Thyroid gland (tissue), 4 donors: ENCODE measurements around the gene ADAMTS9. TPM values are rescaled to one million over a fixed set of nuclear protein-coding genes. Genes with fewer than 3 reads are reported as not detected.

Source experiments
- DNase-seq, 2 donors: peaks; one replicate each; pipeline ENCODE4 v3.0.0-alpha.2; 2019
- H3K27ac ChIP-seq, 3 donors: fragments of 200-600 bp; sonication (generic); 1 replicate in 2 of 3; 2 replicates in 1 of 3; pipeline ENCODE4 v1.5.1; 2016 to 2019; ENCODE audit warnings: mild to moderate bottlenecking in 1 of 3, moderate library complexity in 1 of 3
- H3K27me3 ChIP-seq: fragments of 200-600 bp; sonication (generic); one replicate; pipeline ENCODE4 v1.5.1; 2019
- H3K36me3 ChIP-seq, 2 donors: fragments of 200-600 bp; sonication (generic); one replicate each; pipeline ENCODE4 v1.5.1; 2016 to 2019
- H3K4me1 ChIP-seq, 2 donors: fragments of 200-600 bp; sonication (generic); one replicate each; pipeline ENCODE4 v1.5.1; 2017 to 2019
- H3K4me3 ChIP-seq, 3 donors: fragments of 200-600 bp; sonication (generic); replicated peaks in 1 of 3; 1 replicate in 2 of 3; 2 replicates in 1 of 3; pipeline ENCODE4 v1.5.1; 2016; ENCODE audit warnings: mild to moderate bottlenecking in 1 of 3
- H3K9me3 ChIP-seq: fragments of 200-600 bp; sonication (generic); one replicate; pipeline ENCODE4 v1.5.1; 2017
- POLR2A ChIP-seq, 2 donors: fragments of 450-650 bp; IDR thresholded peaks; one replicate each; pipeline ENCODE4 v1.6.1; 2017; ENCODE audit warnings: antibody characterized with exemption in 2 of 2, mild to moderate bottlenecking in 2 of 2, moderate library complexity in 1 of 2
- WGBS, 2 donors: methylation state at CpG; one replicate each; pipeline ENCODE4 v1.1.5; 2017; 5-methylcytosine and 5-hydroxymethylcytosine counted together
- intact Hi-C: fragments of 100-400 bp; cut with DNase I; formaldehyde crosslinking; loops from one replicate; pipeline ENCODE4 v1.15.1; 2023
- total RNA-seq, 4 donors: library from RNA; depleted of rRNA; stranded (reverse); fragments of >200 nt; gene quantifications; one replicate each; pipeline ENCODE4 v1.2.3, GENCODE V29; 2016
- TF ChIP-seq, protein P1 (sequence below), 6 experiments: fragments of 200-600 bp in 3 of 6; fragments of 450-650 bp in 3 of 6; sonication (generic) in 3 of 6; IDR thresholded peaks; one replicate each; pipeline ENCODE4 v1.5.1; 2016 to 2019; ENCODE audit warnings: antibody characterized with exemption in 6 of 6, mild to moderate bottlenecking in 2 of 6, inconsistent platforms in 1 of 6, moderate library complexity in 1 of 6

Gene ADAMTS9
- total RNA-seq, 4 donors from 2014 or later, result 20.2 to 142 (median 74.9) TPM

DNA sequence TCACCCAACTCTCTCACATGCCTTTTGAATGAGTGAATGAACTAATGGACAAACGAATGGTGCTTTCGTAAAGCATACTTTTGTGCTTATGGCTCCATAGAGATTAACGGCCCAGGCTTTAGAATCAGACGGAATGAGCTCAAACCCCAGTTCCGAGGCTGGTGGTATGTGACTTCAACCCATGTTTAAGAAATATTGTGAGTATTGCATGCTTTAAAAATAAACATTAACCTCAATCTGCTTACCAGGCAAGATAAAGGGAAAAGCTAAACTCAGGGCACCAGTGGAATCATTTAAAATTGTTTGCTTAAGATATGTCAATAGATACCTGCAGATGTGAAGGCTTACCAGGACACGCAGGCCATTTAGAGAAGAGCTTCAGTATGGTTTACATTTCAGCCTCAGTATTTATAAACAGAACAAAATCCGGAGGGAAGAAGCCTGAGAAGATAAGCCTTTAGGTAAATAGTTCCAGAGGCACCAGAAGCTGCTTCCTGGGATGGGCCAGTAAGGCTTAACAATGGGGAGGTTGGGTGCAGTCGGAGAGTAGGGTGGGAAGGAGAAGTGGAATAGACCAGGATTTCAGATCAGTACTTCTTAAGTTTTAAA is 186.4 kb downstream of the ADAMTS9 start:
- no peak for TF ChIP-seq POLR2A (IDR thresholded peaks at IDR 0.05)
- TF ChIP-seq, protein P1, sequence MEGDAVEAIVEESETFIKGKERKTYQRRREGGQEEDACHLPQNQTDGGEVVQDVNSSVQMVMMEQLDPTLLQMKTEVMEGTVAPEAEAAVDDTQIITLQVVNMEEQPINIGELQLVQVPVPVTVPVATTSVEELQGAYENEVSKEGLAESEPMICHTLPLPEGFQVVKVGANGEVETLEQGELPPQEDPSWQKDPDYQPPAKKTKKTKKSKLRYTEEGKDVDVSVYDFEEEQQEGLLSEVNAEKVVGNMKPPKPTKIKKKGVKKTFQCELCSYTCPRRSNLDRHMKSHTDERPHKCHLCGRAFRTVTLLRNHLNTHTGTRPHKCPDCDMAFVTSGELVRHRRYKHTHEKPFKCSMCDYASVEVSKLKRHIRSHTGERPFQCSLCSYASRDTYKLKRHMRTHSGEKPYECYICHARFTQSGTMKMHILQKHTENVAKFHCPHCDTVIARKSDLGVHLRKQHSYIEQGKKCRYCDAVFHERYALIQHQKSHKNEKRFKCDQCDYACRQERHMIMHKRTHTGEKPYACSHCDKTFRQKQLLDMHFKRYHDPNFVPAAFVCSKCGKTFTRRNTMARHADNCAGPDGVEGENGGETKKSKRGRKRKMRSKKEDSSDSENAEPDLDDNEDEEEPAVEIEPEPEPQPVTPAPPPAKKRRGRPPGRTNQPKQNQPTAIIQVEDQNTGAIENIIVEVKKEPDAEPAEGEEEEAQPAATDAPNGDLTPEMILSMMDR (IDR thresholded peaks at IDR 0.05), result no peak
- Histone ChIP-seq H3K4me1 (no peaks in the 10 kb centered on the region), H3K4me3 (no peak overlapping the region), H3K27ac (no peak overlapping the region), H3K9me3 (no peaks in the 10 kb centered on the region), H3K27me3 (no peaks in the 10 kb centered on the region), H3K36me3 (no peaks in the 10 kb centered on the region)
- WGBS, 2 donors, result 66 to 73% methylated on average over 8 of the region's 8 CpGs
- no peak for DNase-seq
- intact Hi-C loops, result no loop called here

DNA sequence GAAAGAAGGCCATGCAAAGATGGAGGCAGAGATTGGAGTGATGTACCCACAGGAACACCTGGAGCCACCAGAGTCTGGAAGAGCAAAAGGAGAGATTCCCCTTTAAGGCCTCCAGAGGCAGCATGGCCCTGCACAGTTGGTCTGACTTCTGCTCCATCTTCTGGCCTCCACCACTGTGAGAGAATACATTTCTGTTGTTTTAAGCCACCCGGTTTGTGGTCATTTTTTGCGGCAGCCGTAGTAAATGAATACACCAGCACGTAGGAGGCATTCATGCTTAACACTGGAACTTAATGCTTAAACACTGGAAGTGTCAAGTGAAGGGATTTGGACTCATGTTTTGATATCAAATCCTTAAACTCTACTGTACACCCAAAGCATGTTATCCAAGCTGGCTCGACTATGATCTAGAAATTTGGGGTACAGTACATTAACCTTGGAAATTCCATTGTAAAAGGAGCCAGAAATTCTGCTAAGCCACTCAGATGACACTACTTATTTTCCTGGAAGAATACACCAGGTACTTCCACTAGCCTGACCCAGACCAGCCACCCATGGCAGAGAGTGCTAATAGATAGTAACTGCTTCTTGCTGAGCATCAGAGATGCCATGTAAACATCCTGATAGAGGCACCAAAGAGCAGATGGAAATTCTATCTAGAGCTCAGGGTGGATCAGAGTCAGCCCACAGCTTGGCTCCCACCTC is 190.9 kb downstream of the ADAMTS9 start:
- Histone ChIP-seq H3K36me3 (no peaks in the 10 kb centered on the region), H3K27me3 (no peaks in the 10 kb centered on the region), H3K4me3 (no peak overlapping the region), H3K9me3 (no peaks in the 10 kb centered on the region), H3K27ac (no peak overlapping the region), H3K4me1 (no peaks in the 10 kb centered on the region)
- no peak for DNase-seq
- 69 to 79% methylated on average over 5 of the region's 5 CpGs for WGBS, 2 donors
- no peak for TF ChIP-seq POLR2A (IDR thresholded peaks at IDR 0.05)
- TF ChIP-seq, protein P1 (IDR thresholded peaks at IDR 0.05), result no peak
- intact Hi-C loops, result no loop called here

DNA sequence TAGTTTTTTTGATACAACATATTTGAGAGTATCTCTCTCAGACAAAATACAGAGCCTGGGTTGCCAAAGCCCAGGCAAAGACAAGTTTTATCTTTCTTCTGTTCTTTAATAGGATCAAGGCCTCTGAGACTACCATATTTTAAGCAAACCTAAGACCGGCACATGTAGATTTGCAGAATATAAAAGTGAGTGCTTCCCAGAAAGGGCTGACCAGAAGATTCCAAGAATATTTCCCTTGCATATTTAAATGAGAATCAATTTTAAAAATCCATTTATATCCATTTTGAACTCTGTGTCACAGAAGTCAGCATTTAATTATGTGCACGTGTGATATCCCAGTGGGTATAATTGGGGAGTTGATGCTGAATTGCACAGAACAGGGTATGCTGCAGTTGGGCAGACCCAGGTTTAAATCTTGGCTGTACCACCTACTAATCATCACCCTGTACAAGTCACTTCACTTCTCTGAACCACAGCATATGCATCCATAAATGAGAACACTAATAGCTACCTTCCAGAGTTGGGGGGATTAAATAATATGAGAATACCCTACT is 191.9 kb downstream of the ADAMTS9 start:
- H3K27ac ChIP-seq, result no peak overlapping the region
- 93% methylated on average over 2 of the region's 2 CpGs for WGBS, 2 donors

DNA sequence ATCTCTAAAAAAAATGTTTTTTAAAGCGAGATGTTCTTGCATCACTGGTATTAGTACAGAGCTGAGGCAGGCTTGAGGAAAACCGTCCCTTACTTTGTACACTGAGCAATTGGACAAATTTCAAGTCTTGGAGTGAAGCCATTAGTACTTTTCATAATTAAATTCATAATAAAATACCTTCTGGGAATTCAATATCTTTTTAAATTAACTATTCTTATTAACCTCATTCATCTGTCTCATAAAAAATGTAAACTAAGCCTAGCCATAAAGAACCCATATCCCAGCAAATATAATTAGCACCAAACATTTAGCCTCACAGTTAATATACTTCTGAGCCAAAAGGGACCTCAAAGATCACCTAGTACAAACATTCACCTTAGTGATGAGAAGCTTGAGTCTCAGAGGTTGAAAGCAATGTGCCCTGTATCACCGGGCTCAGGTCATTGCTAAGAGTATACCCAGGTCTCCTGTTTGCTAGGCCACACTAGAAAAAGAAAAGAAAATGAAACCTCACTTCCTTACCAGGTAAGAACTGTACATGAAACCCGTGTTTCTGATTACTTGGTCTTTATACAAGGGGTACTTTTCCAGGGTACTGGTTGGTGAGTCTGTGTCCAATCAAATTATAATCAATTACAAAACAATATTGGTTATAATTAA is 192.5 kb downstream of the ADAMTS9 start:
- 73 to 77% methylated on average over 4 of the region's 4 CpGs for WGBS, 2 donors

More for the DNA sequence above, 191.9 kb downstream of the ADAMTS9 start:
- no peaks in the 10 kb centered on the region for H3K9me3 ChIP-seq
- no peak for DNase-seq
- TF ChIP-seq, protein P1 (IDR thresholded peaks at IDR 0.05), result no peak
- no peak for TF ChIP-seq POLR2A (IDR thresholded peaks at IDR 0.05)
- H3K36me3 ChIP-seq, result no peaks in the 10 kb centered on the region
- H3K4me3 ChIP-seq, result no peak overlapping the region
- no peaks in the 10 kb centered on the region for H3K27me3 ChIP-seq
- intact Hi-C loops, result no loop called here
- H3K4me1 ChIP-seq, result no peaks in the 10 kb centered on the region

More for the DNA sequence above, 192.5 kb downstream of the ADAMTS9 start:
- no peak overlapping the region for H3K4me3 ChIP-seq
- intact Hi-C loops, result no loop called here
- no peaks in the 10 kb centered on the region for H3K4me1 ChIP-seq
- H3K27ac ChIP-seq, result no peak overlapping the region
- no peaks in the 10 kb centered on the region for H3K27me3 ChIP-seq
- no peak for DNase-seq
- TF ChIP-seq, protein P1 (IDR thresholded peaks at IDR 0.05), result no peak
- TF ChIP-seq POLR2A (IDR thresholded peaks at IDR 0.05), result no peak
- no peaks in the 10 kb centered on the region for H3K36me3 ChIP-seq
- H3K9me3 ChIP-seq, result no peaks in the 10 kb centered on the region
